ENCODE results near the gene PGAM2.

Gene PGAM2

DNA sequence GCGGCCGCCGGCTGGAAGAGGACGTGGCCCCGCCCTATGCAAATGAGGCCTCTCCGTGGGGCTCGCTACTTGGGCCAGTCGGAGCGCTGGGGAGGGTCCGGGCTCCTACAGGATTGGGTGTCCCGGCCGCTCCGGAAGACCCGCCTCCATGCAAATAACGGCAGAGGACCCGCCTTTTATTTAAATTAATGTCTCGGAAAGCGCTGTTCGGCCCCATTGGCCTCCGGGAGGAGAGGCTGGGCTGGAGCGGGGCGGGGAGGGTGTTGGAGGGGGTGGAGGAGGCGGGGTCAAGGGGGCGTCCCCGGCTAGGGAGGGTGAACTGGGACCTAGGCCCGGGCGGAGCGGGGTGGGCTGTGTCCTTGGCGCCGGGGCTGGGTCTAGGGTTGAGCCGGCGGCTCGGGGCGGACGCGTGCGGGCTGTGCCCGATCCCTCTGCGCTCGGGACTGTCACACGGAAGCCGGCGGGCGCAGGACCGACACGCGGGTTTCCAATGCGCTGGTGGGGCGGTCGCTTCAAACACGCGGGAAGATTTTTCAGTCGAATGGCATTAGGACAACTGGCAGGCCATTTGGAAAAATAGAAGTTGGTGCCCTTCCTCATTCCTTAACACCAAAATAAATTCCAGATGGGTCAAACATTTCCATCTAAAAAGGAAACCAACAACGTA lies 17.3 kb upstream of the PGAM2 start:
- peak; percentile 97 for DNase-seq (ENCODE audit: low spot score)

DNA sequence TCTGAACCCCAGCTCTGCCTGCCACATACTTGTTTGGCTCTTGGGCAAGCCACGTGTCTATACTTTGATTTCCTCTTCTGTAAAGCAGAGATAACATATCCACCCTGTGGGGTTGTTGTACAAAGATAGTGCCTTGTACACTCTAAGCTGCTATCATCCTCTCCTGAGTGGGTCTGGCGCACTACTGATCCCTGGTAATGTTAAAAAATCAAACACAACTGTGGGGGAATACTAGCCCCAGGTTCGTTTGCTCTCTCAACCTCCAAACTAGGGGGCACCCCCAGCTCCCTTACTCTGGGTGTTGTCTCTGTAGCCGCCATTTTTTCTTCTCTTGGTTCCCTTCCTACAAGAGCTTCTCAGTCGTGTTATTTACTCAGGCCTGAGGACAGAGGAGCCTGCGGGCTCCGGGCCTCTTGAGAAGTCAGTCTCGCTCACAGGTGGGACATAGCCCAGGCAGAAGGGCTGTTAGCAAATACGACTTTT lies 15.9 kb upstream of the PGAM2 start:
- no peak for DNase-seq (ENCODE audit: low spot score)

DNA sequence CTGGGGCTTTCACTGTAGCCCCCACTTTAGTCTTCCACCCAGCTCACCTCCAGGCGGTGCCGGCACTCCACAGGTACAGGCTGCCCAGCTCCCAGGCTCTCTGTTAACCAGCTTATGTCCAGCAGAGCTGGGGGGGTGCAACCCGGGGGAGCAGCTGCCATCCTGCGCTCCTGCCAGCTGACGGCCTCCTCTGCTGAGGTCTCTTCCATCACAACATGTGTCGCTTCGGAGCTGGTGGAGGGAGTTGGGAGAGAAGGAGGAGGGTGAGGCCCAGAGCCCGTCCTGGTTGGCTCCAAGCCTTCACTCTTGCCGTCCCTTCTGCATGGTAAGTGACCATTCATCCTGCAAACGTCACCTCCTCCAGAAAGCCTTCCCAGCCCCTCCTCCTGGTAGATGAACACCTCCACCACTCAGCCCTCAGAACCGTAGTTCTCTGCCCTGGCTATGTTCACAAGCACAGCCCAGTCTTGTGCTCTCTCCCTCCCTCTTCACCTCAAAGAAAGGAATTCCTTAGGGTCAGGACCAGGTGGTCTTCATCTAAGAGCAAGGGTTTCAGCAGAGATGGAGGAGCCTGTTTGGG lies 15.4 kb upstream of the PGAM2 start:
- no peak for DNase-seq (ENCODE audit: low spot score)

DNA sequence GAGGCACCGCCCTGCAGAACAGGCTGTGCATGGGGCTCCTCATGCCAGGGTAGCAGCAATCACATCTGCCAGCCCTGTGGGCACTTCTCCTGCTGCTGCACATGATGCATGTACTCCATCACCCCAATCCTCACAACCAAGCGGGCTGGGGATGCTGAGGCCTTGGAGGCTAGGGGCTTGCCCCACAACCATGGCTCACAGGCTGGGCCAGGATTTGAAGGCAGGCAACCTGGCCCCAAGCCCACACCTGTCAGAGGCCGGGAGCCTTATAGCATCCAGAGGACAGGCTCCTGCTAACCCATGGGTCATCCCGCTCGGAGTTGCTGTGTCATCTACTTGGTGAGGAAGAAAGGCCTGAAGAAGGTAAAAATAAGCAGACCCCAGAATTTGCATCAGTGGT lies 14.8 kb upstream of the PGAM2 start:
- no peak for DNase-seq (ENCODE audit: low spot score)

DNA sequence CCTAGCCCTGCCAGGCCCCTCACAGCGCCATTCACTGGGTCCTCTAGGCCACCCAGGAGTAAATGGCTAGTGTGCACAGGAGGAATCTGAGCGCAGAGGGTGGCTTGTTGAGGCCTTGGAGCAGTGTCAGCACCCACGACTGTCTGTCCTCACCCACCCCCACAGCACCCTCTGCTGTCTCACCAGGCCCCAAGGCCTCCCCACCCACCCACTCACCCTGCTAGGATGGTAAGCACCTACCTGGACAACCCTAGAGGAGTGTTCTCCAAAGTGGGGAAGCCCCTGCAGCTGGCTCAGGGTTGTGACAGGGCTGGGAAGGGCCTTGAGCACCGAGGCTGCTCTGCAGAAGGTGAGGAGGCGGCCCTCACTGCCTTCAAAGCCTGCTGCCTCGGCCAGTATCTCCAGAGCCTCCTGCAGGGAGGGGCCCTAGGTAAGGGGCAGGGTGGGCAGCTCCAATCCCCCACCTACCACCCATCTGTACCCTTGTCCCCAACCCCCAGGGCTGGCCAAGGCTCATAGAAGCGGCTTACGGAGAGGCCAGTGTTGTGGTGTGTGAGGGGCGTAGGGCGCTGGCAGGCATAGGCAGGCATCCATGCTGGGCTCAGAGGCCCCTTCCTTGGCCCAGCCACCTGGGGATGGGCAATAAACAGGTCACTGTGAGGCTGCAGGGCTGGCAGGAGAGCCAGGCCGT lies 14.1 kb upstream of the PGAM2 start:
- DNase-seq (ENCODE audit: low spot score), result no peak

DNA sequence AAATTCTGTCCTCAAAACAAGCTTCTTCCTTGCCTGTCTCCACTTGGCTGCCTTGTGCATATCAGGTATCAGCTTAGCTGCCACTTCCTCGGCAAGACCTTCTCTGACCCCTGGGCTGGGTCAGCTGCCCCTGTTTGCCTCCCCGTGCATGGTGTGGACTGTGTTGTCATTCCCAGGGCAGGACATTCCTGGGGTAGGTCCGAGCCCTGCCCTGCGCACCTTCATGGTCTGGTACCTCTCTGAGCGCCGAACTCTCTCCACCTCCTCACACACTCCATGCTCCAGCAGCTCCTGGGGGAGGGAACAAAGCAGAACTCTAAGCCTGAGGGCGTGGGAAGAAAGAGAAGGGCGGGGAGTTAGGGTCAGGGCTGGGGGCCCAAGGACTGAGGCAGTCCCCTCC lies 13.2 kb upstream of the PGAM2 start:
- DNase-seq (ENCODE audit: low spot score), result no peak

DNA sequence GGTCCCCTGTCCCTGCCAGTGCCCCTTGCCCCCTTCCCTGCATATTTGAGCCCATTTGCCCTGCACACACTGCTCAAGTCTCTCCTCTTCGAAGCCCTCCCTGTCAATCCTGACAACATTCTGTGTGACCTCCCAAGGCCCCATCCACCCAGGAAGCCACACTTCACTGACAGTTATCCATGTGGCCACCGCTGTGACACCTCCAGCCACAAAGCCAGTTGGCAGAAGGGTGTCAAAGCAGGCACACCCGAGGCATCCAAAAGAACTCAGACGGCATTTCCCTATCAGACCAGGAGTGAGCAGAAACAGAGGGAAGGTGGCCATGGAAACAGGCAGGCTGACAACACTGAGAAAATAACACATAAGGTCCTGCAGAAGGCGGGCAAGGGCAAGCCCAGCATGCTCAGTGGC lies 12.3 kb upstream of the PGAM2 start:
- DNase-seq (ENCODE audit: low spot score), result no peak

DNA sequence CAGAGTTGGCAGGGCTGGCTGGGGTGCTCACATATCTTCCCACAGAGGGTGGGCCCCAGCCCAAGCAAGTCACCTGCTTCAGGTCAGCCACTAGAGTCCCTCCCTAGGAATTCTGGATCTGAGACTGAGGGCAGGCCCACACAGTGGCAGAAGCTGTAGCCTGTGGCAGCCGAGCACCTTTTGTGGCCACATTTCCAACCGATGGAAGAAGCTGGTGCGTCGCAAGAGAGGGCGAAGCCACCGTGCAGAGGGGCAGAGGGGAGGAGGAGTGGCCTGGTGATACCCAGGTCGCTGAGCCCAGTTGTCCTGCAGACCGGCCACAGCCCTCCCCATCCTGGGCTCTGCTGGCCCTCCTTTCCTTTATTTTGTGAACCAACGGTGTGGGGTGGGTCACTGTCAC lies 11.7 kb upstream of the PGAM2 start:
- DNase-seq (ENCODE audit: low spot score), result no peak

DNA sequence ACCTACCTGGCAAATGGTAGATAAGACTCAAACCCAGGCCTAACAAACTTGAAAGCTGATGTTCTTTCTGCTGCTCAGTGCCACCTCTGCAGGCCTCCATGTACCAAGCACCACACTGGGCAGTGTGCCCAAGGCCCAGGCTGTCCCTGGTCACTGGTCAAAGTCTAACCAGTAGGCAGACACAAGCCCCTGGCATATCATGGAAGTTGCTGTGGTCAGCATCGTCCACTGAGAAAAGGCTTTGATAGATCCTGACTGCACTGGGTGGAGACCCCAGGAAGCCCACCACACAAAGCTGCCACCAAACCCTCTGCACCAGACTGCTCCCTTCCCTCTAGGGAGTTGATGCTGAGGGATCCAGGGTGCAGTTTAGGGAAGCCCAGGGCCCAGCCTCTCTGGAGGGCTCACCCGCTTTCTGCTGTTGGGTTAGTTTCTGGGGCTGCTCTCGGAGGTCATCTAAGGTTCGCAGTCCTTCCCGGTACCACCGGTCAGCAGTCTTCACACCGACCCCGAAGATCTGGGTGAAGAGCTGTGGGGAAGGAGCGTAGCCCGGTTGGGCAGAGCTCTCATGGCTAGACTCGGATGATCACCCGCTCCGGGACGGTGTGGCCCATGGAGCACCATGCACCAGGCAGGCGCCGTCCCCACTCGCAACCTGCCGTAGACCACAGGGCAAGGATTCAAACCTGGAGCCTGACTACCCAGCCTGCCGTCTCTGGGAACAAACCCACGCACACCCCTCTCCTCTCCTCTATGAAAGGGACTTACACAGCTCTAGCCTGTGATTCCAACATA lies 10.9 kb upstream of the PGAM2 start:
- DNase-seq (ENCODE audit: low spot score), result no peak

DNA sequence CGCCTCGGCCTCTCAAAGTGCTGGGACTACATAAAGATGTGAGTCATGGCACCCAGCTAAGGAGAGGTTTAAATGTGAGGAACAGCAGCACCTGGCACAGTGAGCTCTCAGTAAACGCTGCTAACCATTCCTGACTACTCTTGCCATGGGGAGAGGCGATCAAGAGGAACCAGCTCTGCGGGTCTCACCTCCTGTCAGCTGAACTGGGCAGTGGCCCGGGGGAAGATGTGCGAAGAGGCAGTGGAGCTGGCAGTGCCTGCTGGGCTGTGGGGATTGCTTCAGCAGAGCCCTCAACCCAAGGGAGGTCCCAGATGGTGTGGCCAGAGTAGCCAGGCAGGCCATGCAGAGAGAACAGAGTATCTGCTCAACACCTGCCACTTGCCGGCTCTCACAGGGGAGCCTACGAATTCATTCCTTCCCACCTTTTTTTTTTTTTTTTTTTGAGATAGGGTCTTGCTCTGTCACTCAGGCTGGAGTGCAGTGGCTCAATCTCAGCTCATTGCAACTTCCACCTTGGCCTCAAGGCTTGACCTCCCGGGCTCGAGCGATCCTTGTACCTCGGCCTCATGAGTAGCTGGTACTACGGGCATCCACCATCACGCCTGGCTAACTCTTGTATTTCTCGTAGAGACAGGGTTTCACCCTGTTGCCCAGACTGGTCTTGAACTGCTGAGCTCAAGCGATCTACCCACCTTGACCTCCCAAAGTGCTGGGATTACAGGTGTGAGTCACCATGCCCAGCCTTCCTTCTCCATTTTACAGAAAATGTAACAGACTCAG lies 10.1 kb upstream of the PGAM2 start:
- DNase-seq (ENCODE audit: low spot score), result no peak

DNA sequence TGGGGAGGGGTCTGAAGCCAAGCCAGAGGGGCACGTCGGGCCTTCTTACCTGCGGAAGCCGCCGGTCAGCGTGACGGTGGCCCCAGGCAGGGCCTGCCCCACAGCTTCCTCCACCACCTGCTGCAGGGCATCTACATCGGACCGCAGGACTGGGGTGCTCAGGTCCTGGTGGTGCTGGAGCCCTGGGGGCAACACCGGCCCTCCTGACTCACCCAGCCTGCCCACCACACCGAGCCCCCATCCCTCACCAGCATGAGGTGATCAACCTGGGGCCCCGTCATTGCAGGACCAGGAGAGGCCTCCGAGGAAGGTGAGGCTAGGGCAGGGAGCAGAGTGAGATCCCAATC lies 9.0 kb upstream of the PGAM2 start:
- DNase-seq (ENCODE audit: low spot score), result no peak

DNA sequence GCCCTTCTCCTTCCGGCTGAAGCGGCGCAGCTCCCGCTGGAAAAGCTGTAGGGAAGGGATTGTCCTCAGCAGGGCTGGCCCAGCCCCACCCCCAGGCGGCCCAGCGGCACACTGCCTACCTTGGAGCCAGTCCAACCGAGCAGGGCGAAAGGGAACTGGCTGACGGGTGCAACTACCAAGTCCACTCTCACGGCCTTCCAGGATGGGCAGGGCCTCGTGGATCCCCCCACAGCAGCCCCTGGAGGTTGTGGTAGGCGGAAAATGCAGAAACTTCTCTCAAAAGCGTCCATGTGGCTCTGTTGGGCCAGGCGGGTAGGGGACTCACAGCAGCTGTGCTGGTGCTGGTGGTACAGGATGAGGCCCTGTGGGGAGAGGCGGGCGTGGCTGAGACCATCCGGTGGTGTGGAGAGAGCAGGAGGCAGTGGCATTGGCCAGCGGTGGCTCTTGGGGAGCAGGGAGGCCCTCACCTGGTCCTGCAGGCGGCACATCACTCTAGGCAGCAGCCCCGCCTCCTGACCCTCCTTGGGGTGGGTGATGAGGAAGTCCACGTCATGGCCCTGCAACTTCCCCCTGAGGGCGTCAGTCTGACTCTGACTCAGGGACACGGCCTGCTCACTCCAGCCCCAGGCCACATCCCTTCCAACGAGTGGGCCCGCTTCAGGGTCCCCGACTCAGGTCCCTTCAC lies 8.4 kb upstream of the PGAM2 start:
- peak; percentile 63 for DNase-seq (ENCODE audit: low spot score)

DNA sequence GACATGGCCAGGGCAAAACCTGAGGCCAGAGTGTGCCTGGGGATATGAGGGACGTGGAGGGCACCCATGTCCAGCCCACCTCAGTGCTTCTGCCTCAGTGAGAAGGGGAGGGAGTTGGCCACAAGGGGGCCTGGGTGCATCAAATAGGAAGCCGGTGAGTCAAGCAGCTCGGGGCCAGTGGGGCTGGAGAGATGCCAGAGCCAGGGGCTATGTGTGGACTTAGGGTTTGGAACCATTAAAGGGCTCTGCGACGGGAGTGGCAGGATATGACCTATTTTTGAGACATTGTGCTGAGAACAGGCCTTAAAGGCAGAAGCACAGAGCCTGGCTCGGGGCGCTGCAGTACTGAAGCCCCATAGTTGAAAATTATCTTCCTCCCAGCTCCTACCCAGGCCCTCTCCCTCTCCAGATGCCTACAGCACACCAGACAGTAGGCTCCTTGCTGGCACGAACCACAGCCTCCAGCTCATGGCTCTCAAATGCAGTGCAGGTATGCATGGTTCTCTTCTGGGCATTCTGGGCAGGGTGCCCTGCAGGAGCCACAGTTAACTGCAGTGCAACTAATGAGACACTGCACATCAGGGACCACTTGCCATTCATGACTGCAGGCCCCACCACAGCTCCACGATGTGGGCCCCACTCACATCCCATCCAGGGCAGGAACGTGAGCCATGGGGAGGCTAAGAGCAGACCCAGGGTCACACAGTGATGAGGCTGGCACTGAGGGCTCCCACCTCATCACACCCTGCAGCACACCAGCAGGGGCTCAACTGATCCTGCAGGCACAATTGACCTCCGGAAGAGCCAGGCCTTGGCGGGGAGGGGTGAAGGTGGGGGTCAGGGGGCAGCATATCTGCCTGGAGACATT lies 7.2 kb upstream of the PGAM2 start:
- DNase-seq (ENCODE audit: low spot score), result peak; percentile 88

DNA sequence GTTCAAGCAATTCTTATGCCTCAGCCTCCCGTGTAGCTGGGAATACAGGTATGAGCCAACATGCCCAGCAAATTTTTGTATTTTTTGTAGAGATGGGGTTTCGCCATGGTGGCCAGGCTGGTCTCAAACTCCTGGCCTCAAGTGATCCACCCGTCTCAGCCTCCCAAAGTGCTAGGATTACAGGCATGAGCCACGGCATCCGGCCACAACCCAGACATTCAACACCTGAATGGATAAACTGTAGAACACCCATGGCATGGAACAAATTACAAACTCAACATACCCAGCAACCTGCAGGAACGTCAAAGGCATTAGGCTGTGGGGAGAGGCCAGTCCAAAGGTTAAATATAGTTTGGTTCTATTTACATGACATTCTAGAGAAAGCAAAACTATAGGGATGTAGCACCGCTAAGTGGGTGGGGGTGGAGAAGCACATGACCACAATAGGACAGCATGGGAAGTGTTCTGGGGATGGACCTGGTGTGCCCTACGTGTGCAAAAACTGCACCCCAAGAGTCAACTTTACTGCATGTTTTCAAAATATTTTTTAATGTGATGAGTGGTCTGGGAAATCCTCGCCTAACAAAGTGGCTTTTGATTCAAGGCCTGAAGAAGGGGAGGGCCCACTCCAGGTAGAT lies 6.5 kb upstream of the PGAM2 start:
- no peak for DNase-seq (ENCODE audit: low spot score)

DNA sequence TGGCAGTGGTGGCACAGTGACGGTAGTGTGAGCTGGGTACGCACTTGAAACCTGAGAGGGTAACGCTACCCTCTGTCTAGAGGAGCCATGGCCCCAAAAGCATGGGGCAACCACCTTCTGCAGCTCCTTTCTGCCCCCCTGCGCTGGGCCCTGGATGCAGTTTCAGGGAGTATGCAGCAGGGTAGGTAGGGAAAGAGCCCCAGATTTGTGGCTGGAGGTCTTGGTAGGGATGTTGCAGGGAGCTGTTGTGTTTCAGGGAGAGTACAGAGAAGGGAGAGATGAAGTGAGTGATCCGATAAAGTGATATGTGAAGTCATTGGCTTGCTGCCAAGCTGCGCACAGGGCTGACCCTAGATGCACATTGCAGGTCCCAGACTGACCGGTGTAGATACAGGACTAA lies 2.7 kb upstream of the PGAM2 start:
- DNase-seq (ENCODE audit: low spot score), result no peak

DNA sequence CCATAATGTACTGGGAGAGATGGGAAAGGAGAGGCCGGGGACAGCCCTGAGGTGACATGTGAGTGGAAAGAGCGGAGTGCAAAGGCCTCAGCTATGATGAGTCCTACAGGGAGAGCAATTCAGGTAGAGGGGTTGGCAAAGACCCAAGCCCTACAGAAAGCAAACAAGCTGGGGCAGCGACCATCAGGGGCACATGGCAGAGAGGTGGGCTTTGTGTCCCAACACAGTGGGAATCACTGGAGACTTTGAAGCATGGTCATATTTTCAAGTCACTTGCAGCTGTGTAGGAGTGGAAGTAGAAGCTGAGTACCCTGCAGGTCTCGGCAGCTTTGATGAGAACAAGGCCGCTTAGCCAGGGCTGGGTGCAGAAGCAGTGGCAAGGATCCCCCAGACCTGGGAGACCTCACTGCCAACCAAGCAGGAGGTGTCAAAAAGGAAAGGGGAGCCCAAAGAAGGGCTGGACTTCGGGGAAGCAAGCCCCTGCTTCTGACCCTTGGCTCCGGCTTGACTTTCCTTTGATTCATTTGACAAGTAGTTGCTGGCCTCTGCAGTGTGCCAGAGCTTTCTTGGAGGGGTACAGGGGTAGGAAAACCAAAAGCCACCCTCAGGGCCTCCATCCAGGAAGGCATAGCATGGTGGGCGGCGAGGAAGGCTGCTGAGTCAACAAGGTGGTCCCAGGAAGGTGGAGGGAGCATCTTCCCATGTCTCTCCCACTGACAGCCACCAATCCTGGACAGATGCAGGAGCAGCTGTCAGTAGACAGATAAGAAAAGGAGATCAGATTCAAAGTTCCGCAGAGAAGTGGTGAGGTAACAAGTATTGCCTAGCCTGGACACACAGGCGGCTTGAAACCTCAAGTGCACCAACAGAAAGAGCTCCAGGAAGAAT lies 1.9 kb upstream of the PGAM2 start:
- DNase-seq (ENCODE audit: low spot score), result no peak

DNA sequence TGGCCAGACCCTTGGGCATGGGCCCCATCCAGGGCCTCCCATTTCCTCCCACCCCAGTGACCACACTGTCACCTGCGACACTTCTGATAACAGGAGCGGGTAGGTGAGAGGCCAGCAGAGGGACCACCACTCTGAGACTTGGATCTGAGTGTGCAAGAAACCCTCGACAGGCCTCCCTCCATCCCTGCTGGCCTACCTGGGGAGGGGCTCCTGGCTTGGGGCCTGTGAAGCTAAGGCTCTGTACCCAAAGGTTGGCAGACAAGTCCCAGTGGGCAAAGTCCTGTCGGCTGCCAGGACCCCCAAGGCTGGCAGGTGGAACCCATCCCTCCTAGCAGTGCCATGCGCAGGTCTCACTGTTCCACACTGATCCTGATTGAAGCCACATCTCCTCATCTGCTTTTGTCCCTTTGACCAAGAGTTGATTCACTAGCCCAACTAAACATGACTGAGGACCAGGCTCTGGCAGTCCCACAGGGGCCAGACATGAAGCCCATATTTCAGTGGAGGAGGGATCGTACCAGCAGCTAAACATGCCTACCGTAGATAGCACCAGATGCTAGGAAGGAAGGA lies 1.2 kb upstream of the PGAM2 start:
- no peak for DNase-seq (ENCODE audit: low spot score)

DNA sequence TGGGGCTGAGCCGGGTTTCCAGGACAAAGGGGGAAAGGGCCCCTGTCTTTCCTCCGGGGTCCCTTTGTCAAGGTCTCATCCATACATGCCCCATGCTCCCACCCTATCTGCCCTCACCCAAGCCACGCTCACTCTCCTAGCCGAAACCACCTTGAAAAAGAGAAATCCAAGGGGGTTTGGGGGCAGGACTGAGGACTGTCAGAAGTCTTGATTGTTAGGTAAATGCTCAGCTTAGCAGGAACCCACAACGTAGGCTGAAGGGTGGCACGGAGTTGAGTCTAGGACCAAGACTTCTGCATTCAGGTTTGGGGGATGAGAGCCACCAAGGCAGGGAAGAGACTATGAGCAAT lies 719 bp upstream of the PGAM2 start:
- DNase-seq (ENCODE audit: low spot score), result no peak

Measured in AG08396 (cell line).